SU-DHL-6 (cell line): Measurements from ENCODE around the gene ATAD2B.

ENCODE experiments used
- CTCF ChIP-seq: fragments of 200-600 bp; sonication (generic); IDR thresholded peaks from one replicate; pipeline ENCODE4 v1.5.1; 2017; ENCODE audit warnings: antibody characterized with exemption, mild to moderate bottlenecking, low read length, moderate library complexity; ENCODE audit not compliant: insufficient read depth, poor library complexity, severe bottlenecking
- EZH2phosphoT487 ChIP-seq: fragments of 200-600 bp; sonication (generic), shearing (Covaris generic); conservative IDR thresholded peaks from 2 replicates; pipeline ENCODE4 v1.6.1; 2018; ENCODE audit warnings: mild to moderate bottlenecking, antibody characterized with exemption, low read length, moderate library complexity, mixed read lengths

GRCh38 chr2:23706613-23707078 lies 220.3 kb downstream of the ATAD2B start:
- TF ChIP-seq CTCF: no peak
- TF ChIP-seq EZH2phosphoT487: no peak
